Small intestine (tissue), 7 donors: ENCODE data around the gene DLG2. TPM values are rescaled to one million over a fixed set of nuclear protein-coding genes. Genes with fewer than 3 reads are reported as not detected.

Experiments used
- DNase-seq, 2 donors: peaks; one replicate each; pipeline versions ENCODE4 v3.0.0 to v3.0.0-alpha.2; 2013
- FAIRE-seq: peaks from 2 replicates; lab custom pipeline; 2012; peaks lifted over from hg19 to GRCh38; lab: Jason Lieb, UNC
- H3K27ac ChIP-seq, 3 donors: one replicate each; pipeline ENCODE4 v1.5.1; 2013; ENCODE audit warnings: low read length in 2 of 3, mild to moderate bottlenecking in 2 of 3, control low read depth in 1 of 3, inconsistent platforms in 1 of 3, low read depth in 1 of 3, moderate library complexity in 1 of 3
- H3K27me3 ChIP-seq, 3 donors: one replicate each; pipeline ENCODE4 v1.6.1; 2013; ENCODE audit warnings: low read length in 3 of 3, inconsistent platforms in 1 of 3; ENCODE audit not compliant: control insufficient read depth in 3 of 3, insufficient read depth in 3 of 3
- H3K36me3 ChIP-seq, 3 donors: one replicate each; pipeline ENCODE4 v1.6.1; 2013; ENCODE audit warnings: low read length in 3 of 3, inconsistent platforms in 1 of 3, low read depth in 1 of 3, mild to moderate bottlenecking in 1 of 3, moderate library complexity in 1 of 3; ENCODE audit not compliant: control insufficient read depth in 3 of 3, insufficient read depth in 2 of 3
- H3K4me1 ChIP-seq, 3 donors: one replicate each; pipeline ENCODE4 v1.6.1; 2013; ENCODE audit warnings: low read length in 2 of 3, inconsistent platforms in 1 of 3, low read depth in 1 of 3, mild to moderate bottlenecking in 1 of 3, moderate library complexity in 1 of 3; ENCODE audit not compliant: control insufficient read depth in 3 of 3, insufficient read depth in 2 of 3
- H3K4me3 ChIP-seq, 3 donors: one replicate each; pipeline ENCODE4 v1.5.1; 2013; ENCODE audit warnings: low read length in 3 of 3, control low read depth in 1 of 3, inconsistent platforms in 1 of 3, low read depth in 1 of 3, mild to moderate bottlenecking in 1 of 3, moderate library complexity in 1 of 3
- H3K9me3 ChIP-seq, 2 donors: one replicate each; pipeline ENCODE4 v1.6.1; 2013; ENCODE audit warnings: low read depth in 1 of 2, low read length in 1 of 2; ENCODE audit not compliant: control insufficient read depth in 2 of 2, insufficient read depth in 1 of 2
- WGBS, 3 donors: extraction: QIAGEN DNeasy Blood & Tissue Kit; methylation state at CpG; one replicate each; pipeline ENCODE4 v1.1.7; 2013; 5-methylcytosine and 5-hydroxymethylcytosine counted together
- polyA plus RNA-seq, 4 donors: library from polyadenylated mRNA; stranded (reverse) in 3 of 4; unstranded in 1 of 4; fragments of 200-250 nt in 3 of 4; fragments of 120-200 nt in 1 of 4; gene quantifications; one replicate each; pipeline versions ENCODE4 v1.2.1 to v1.2.3, GENCODE V29; 2013
- donor health status: healthy with polysubstance abuse.
- donor health status: control.
- donor health status: control.
- donor health status: Bipolar disorder and iron deficiency.
- donor health status: healthy.

DLG2 gene
- polyA plus RNA-seq, 4 donors: 0.22 to 1.6 (median 1.1) TPM

DNA sequence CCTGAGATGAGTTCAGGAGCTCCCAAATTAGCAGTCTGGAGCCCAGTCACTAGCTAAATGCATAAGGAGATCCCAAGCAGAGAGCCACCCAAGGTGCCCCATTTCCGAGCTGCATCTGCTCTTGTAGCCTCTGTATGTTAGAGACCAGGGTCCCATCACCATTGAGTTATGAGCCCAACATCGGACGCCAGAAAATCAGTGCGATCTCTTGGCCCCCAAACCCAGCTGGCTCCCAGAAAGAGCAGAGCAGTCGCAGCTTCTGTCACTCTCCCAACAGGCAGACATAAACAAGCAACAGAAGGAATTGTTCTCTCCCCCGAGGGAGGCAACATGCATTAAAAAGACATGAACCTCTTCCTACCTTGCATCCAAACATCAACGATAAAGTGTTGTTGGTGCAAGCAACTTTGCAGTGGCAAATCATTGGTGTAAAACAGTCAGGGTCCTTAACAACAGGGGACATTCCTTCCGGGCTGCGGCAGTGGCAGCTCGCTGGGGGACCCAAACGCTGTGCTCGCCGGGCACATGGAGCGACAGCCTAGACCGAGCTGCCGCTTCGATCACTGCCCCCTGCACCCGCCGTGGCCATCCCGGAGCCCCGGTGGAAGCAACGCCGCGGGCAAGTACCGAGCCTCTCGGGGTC, 907.1 kb downstream of the DLG2 start:
- Histone ChIP-seq H3K27ac (no peak overlapping the region), H3K4me1 (no peaks in the 10 kb centered on the region), H3K9me3 (no peaks in the 10 kb centered on the region), H3K36me3 (no peaks in the 10 kb centered on the region), H3K4me3 (peak overlapping the region in 1 of 3 donors; percentile 34), H3K27me3 (peaks cover 0 to 20% (median 0%) of the 10 kb centered on the region in 3 donors)
- WGBS, 3 donors: 2 to 6% (median 5%) methylated on average over 26 of the region's 26 CpGs
- no peak for FAIRE-seq
- peak in 1 of 2 donors; percentile 9 for DNase-seq

DNA sequence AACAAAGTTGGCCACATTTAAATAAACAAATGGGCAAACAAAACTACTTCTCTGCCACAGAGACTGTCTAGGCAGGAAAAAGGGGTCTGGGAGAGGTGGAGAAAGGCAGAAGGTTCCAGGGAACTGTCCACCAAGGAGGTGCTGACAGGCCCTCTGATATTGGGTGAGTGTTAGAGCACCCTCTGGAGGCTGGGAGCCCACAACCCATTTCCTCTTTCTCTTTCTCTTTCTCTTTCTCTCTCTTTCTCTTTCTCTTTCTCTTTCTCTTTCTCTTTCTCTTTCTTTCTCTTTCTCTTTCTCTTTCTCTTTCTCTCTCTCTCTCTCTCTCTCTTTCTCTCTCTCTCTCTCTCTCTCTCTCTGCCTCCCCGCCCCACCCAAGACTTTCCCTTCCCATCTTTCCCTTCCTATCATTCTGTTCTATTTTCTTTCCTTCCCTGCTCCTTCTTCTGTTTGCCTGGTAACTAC, 912.8 kb downstream of the DLG2 start:
- H3K9me3 ChIP-seq: no peaks in the 10 kb centered on the region
- DNase-seq: peak; percentile 21 to 65
- H3K4me1 ChIP-seq: no peaks in the 10 kb centered on the region
- no peaks in the 10 kb centered on the region for H3K27me3 ChIP-seq
- H3K27ac ChIP-seq: no peak overlapping the region
- 7 to 43% (median 18%) methylated on average over 1 of the region's 1 CpG for WGBS, 3 donors
- no peak for FAIRE-seq
- H3K4me3 ChIP-seq: no peak overlapping the region
- H3K36me3 ChIP-seq: no peaks in the 10 kb centered on the region

DNA sequence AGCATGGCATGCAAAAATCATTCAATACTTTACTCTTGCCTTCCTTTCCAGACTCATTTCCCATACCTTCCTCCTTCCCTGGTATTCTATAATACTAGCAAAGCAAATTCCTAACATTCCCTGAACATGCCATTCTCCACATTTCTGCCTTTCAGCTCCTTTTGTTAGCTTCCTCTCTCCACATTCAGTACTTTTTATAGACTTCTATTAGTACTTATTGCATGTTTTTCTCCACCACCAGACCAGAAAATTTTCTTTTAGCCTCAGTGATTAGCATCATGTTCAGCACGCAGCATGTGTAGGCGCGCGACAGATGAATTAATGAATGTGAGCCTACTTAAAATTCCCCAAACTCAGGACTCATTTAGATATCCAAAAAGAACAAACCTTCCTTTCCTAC, 935.3 kb downstream of the DLG2 start:
- Histone ChIP-seq H3K27me3 (no peaks in the 10 kb centered on the region), H3K9me3 (no peaks in the 10 kb centered on the region), H3K36me3 (no peaks in the 10 kb centered on the region), H3K4me3 (no peak overlapping the region), H3K27ac (no peak overlapping the region), H3K4me1 (no peaks in the 10 kb centered on the region)
- FAIRE-seq (no peak), DNase-seq (no peak)
- 91 to 93% (median 92%) methylated on average over 4 of the region's 4 CpGs for WGBS, 3 donors

DNA sequence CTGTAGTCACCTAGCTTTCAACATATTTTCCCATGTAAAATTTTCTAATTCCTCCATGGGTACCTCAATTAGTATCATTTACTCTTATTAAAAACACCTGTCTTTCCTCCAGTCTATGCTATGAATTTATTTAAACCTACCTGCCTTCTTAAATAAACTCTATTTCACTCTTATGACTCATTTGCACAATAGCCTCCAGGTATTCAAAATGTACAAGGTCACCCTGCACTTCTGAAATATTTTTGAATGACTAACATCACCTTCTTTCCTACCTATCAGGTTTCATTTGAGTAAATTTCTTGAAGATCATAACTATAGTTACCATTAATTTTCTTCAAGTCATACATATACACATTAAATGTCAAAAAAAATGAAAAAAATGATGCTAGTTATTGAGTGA, 939.7 kb downstream of the DLG2 start:
- Histone ChIP-seq H3K36me3 (no peaks in the 10 kb centered on the region), H3K27ac (no peak overlapping the region), H3K4me3 (no peak overlapping the region), H3K9me3 (no peaks in the 10 kb centered on the region), H3K4me1 (no peaks in the 10 kb centered on the region), H3K27me3 (no peaks in the 10 kb centered on the region)
- FAIRE-seq (no peak), DNase-seq (no peak)

- no peak for DNase-seq
- no peaks in the 10 kb centered on the region for H3K36me3 ChIP-seq
- no peak overlapping the region for H3K27ac ChIP-seq
- no peaks in the 10 kb centered on the region for H3K27me3 ChIP-seq
- no peaks in the 10 kb centered on the region for H3K9me3 ChIP-seq
- no peak for FAIRE-seq
- no peak overlapping the region for H3K4me3 ChIP-seq
- 68 to 91% (median 77%) methylated on average over 1 of the region's 1 CpG for WGBS, 3 donors
- H3K4me1 ChIP-seq: no peaks in the 10 kb centered on the region
These were observed 940.4 kb downstream of the DLG2 start for GRCh38 chr11:84686716-84687115.

DNA sequence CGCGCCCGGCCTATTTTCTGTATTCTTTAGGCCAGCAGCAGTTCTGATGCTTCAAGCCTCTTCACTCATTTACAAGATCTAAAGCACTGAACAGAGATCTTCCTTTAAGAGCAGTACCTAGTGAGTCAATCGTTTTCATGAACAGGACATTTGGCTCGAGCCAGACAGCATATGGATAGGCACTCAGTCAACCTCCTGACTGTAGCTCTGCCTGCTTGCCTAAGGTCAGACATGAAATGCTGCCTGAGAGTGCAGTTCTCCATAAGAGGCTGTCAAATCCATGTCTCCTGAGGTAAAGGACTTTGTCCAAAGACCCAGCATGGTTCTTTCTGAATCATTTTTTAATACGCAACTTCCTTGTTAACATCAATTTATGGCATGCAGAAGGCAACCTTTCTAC, 941.2 kb downstream of the DLG2 start:
- H3K27ac ChIP-seq: no peak overlapping the region
- H3K4me1 ChIP-seq: no peaks in the 10 kb centered on the region
- DNase-seq (no peak), FAIRE-seq (no peak)
- no peaks in the 10 kb centered on the region for H3K9me3 ChIP-seq
- H3K4me3 ChIP-seq: no peak overlapping the region
- H3K36me3 ChIP-seq: no peaks in the 10 kb centered on the region
- no peaks in the 10 kb centered on the region for H3K27me3 ChIP-seq
- WGBS, 3 donors: 79 to 85% (median 83%) methylated on average over 6 of the region's 6 CpGs

GRCh38 chr11:84685149-84685548, 942.0 kb downstream of the DLG2 start:
- DNase-seq (no peak), FAIRE-seq (no peak)
- H3K4me3 ChIP-seq: no peak overlapping the region
- no peaks in the 10 kb centered on the region for H3K27me3 ChIP-seq
- H3K9me3 ChIP-seq: no peaks in the 10 kb centered on the region
- H3K36me3 ChIP-seq: no peaks in the 10 kb centered on the region
- H3K27ac ChIP-seq: no peak overlapping the region
- H3K4me1 ChIP-seq: no peaks in the 10 kb centered on the region

DNA sequence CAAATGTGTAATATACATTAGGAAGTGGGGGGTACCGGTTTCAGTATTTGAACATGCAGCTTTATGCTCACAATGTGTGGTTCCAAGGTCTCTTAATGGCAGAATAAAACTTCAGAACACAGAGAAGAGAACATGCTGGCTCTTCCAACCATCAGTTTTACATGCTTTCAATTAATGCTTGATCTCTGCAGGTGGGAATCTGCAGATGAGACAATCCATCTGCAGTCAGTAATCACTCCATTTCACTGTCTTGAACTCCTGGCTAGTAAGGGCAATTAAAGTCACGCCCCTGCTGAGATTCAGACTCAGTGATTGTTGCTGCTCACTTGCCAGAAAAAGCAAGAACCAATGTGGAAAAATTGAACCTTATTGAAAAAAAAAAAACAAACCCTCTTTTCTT, 945.7 kb downstream of the DLG2 start:
- Histone ChIP-seq H3K9me3 (no peaks in the 10 kb centered on the region), H3K4me1 (no peaks in the 10 kb centered on the region), H3K27me3 (no peaks in the 10 kb centered on the region), H3K36me3 (no peaks in the 10 kb centered on the region), H3K4me3 (no peak overlapping the region), H3K27ac (no peak overlapping the region)
- DNase-seq (no peak), FAIRE-seq (no peak)
- 50 to 66% (median 52%) methylated on average over 2 of the region's 2 CpGs for WGBS, 3 donors
